ENCODE results near the gene KCNJ16. TPM values are rescaled to one million over a fixed set of nuclear protein-coding genes. Genes with fewer than 3 reads are reported as not detected.

KCNJ16 gene
- total RNA-seq, 1 experiment from 2014 or later = 9.3 TPM

- no peaks in the 10 kb centered on the region for H3K36me3 ChIP-seq (ENCODE audit: control insufficient read depth, insufficient read depth, low read length)
- Mint-ChIP-seq H3K27me3 (ENCODE audit: insufficient read depth, unreplicated experiment) (no peaks in the 10 kb centered on the region), H3K36me3 (ENCODE audit: insufficient read depth, unreplicated experiment) (peaks cover 11% of the 10 kb centered on the region), H3K4me1 (ENCODE audit: low read depth, unreplicated experiment) (no peaks in the 10 kb centered on the region), H3K9me3 (ENCODE audit: unreplicated experiment) (no peaks in the 10 kb centered on the region), H3K4me3 (ENCODE audit: unreplicated experiment) (no peak overlapping the region), H3K27ac (ENCODE audit: unreplicated experiment) (no peak overlapping the region)
- BruUV-seq (replicated peaks) = no TSS peak
- intact Hi-C loops (cut with micrococcal nuclease; ENCODE audit: unreplicated experiment) = no loop called here
- no peak for TF ChIP-seq CTCF (IDR thresholded peaks at IDR 0.05; ENCODE audit: insufficient read depth in 1 of 2, low read depth in 1 of 2, low read length in 1 of 2, severe bottlenecking in 1 of 2, unreplicated experiment in 1 of 2)
- no peaks in the 10 kb centered on the region for H3K4me1 ChIP-seq
- no peaks in the 10 kb centered on the region for H3K9me3 ChIP-seq
- ChIA-PET CTCF (no interaction called here), POLR2A (no interaction called here)
- no peak overlapping the region for H3K4me3 ChIP-seq (ENCODE audit: low read depth, low read length)
- DNase-seq = no peak
- no peaks in the 10 kb centered on the region for H3K27me3 ChIP-seq (replicated peaks; ENCODE audit: control insufficient read depth, insufficient read depth, low read length)
Observed at GRCh38 chr17:70107904-70108565, 33.0 kb downstream of the KCNJ16 start.

- ChIA-PET POLR2A (interaction anchor here (0.6 kb wide), 1 partner anchor 395 kb away, joined by 4 read pairs; no protein-coding TSS in a partner anchor), CTCF (no interaction called here)
Observed at GRCh38 chr17:70109497-70109896, 34.5 kb downstream of the KCNJ16 start.

GRCh38 chr17:70110443-70110880, 35.4 kb downstream of the KCNJ16 start:
- BruUV-seq (replicated peaks) = no TSS peak
- H3K4me3 Mint-ChIP-seq (ENCODE audit: unreplicated experiment) = no peak overlapping the region
- no peak for TF ChIP-seq CTCF (IDR thresholded peaks at IDR 0.05; ENCODE audit: insufficient read depth in 1 of 2, low read depth in 1 of 2, low read length in 1 of 2, severe bottlenecking in 1 of 2, unreplicated experiment in 1 of 2)
- ChIA-PET POLR2A (no interaction called here), CTCF (no interaction called here)
- DNase-seq = no peak
- H3K9me3 Mint-ChIP-seq (ENCODE audit: unreplicated experiment) = no peaks in the 10 kb centered on the region
- Histone ChIP-seq H3K36me3 (ENCODE audit: control insufficient read depth, insufficient read depth, low read length) (no peaks in the 10 kb centered on the region), H3K4me3 (ENCODE audit: low read depth, low read length) (no peak overlapping the region), H3K27me3 (replicated peaks; ENCODE audit: control insufficient read depth, insufficient read depth, low read length) (no peaks in the 10 kb centered on the region), H3K4me1 (no peaks in the 10 kb centered on the region), H3K9me3 (no peaks in the 10 kb centered on the region)
- no peaks in the 10 kb centered on the region for H3K4me1 Mint-ChIP-seq (ENCODE audit: low read depth, unreplicated experiment)
- H3K36me3 Mint-ChIP-seq (ENCODE audit: insufficient read depth, unreplicated experiment) = peaks cover 6% of the 10 kb centered on the region
- intact Hi-C loops (cut with micrococcal nuclease; ENCODE audit: unreplicated experiment) = no loop called here
- no peaks in the 10 kb centered on the region for H3K27me3 Mint-ChIP-seq (ENCODE audit: insufficient read depth, unreplicated experiment)
- no peak overlapping the region for H3K27ac Mint-ChIP-seq (ENCODE audit: unreplicated experiment)

More at GRCh38 chr17:70109497-70109896, 34.5 kb downstream of the KCNJ16 start:
- Histone ChIP-seq H3K27me3 (replicated peaks; ENCODE audit: control insufficient read depth, insufficient read depth, low read length) (no peaks in the 10 kb centered on the region), H3K4me3 (ENCODE audit: low read depth, low read length) (no peak overlapping the region), H3K9me3 (no peaks in the 10 kb centered on the region), H3K4me1 (no peaks in the 10 kb centered on the region), H3K36me3 (ENCODE audit: control insufficient read depth, insufficient read depth, low read length) (no peaks in the 10 kb centered on the region)
- Mint-ChIP-seq H3K4me1 (ENCODE audit: low read depth, unreplicated experiment) (no peaks in the 10 kb centered on the region), H3K9me3 (ENCODE audit: unreplicated experiment) (no peaks in the 10 kb centered on the region), H3K27ac (ENCODE audit: unreplicated experiment) (no peak overlapping the region), H3K27me3 (ENCODE audit: insufficient read depth, unreplicated experiment) (no peaks in the 10 kb centered on the region), H3K36me3 (ENCODE audit: insufficient read depth, unreplicated experiment) (peaks cover 6% of the 10 kb centered on the region), H3K4me3 (ENCODE audit: unreplicated experiment) (no peak overlapping the region)
- no TSS peak for BruUV-seq (replicated peaks)
- no peak for DNase-seq
- no peak for TF ChIP-seq CTCF (IDR thresholded peaks at IDR 0.05; ENCODE audit: insufficient read depth in 1 of 2, low read depth in 1 of 2, low read length in 1 of 2, severe bottlenecking in 1 of 2, unreplicated experiment in 1 of 2)
- intact Hi-C loops (cut with micrococcal nuclease; ENCODE audit: unreplicated experiment) = no loop called here
